GM23248 (cell line): ENCODE results near the gene GNLY. TPM values are rescaled to one million over a fixed set of nuclear protein-coding genes. Genes with fewer than 3 reads are reported as not detected.
A peak's percentile ranks its signal among the peaks of the same experiment; 100 is the strongest.

ENCODE experiments used
- DNase-seq: peaks from one replicate; pipeline ENCODE4 v3.0.0-alpha.2; 2015
- H2AFZ ChIP-seq: fragments of 200-600 bp; sonication (generic); 2 replicates; pipeline ENCODE4 v1.6.1; 2016; ENCODE audit warnings: antibody characterized with exemption
- H3F3A ChIP-seq: fragments of 200-600 bp; sonication (generic); 2 replicates; pipeline ENCODE4 v1.6.1; 2016; ENCODE audit warnings: mild to moderate bottlenecking, antibody characterized with exemption, mixed run types; ENCODE audit not compliant: insufficient read depth
- H3K27ac ChIP-seq: fragments of 200-600 bp; sonication (generic); 2 replicates; pipeline ENCODE4 v1.5.1; 2016; ENCODE audit warnings: mild to moderate bottlenecking
- H3K27me3 ChIP-seq: fragments of 200-600 bp; sonication (generic); replicated peaks from 2 replicates; pipeline ENCODE4 v1.6.1; 2016; ENCODE audit warnings: mild to moderate bottlenecking; ENCODE audit not compliant: insufficient read depth
- H3K36me3 ChIP-seq: fragments of 200-600 bp; sonication (generic); 2 replicates; pipeline ENCODE4 v1.6.1; 2016; ENCODE audit warnings: low read depth, mild to moderate bottlenecking
- H3K4me1 ChIP-seq: fragments of 200-600 bp; sonication (generic); 2 replicates; pipeline ENCODE4 v1.6.1; 2016; ENCODE audit warnings: mild to moderate bottlenecking; ENCODE audit not compliant: insufficient read depth
- H3K4me2 ChIP-seq: fragments of 200-600 bp; sonication (generic); one replicate; pipeline ENCODE4 v1.6.1; 2016; ENCODE audit warnings: mild to moderate bottlenecking; ENCODE audit not compliant: unreplicated experiment
- H3K4me3 ChIP-seq: fragments of 200-600 bp; sonication (generic); 2 replicates; pipeline ENCODE4 v1.5.1; 2016; ENCODE audit warnings: mild to moderate bottlenecking
- H3K79me2 ChIP-seq: fragments of 200-600 bp; sonication (generic); 2 replicates; pipeline ENCODE4 v1.6.1; 2016; ENCODE audit warnings: mild to moderate bottlenecking; ENCODE audit not compliant: insufficient read depth
- H3K9ac ChIP-seq: fragments of 200-600 bp; sonication (generic); 2 replicates; pipeline ENCODE4 v1.6.1; 2016; ENCODE audit warnings: mild to moderate bottlenecking
- H3K9me2 ChIP-seq: fragments of 200-600 bp; sonication (generic); 2 replicates; pipeline ENCODE4 v1.6.1; 2016; ENCODE audit warnings: mixed run types, mild to moderate bottlenecking, moderate library complexity; ENCODE audit not compliant: insufficient read depth
- H3K9me3 ChIP-seq: fragments of 200-600 bp; sonication (generic); one replicate; pipeline ENCODE4 v1.6.1; 2017; ENCODE audit warnings: low read depth
- H4K20me1 ChIP-seq: fragments of 200-600 bp; sonication (generic); 2 replicates; pipeline ENCODE4 v1.6.0; 2016; ENCODE audit not compliant: insufficient read depth
- EZH2 ChIP-seq: fragments of 200-600 bp; sonication (generic); IDR thresholded peaks from 2 replicates; pipeline ENCODE4 v1.6.1; 2018; ENCODE audit warnings: antibody characterized with exemption, mild to moderate bottlenecking; ENCODE audit not compliant: insufficient read depth, poor library complexity, severe bottlenecking
- EZH2phosphoT487 ChIP-seq: fragments of 200-600 bp; sonication (generic); IDR thresholded peaks from 2 replicates; pipeline ENCODE4 v1.6.1; 2018; ENCODE audit warnings: antibody characterized with exemption, moderate library complexity, mild to moderate bottlenecking, low read depth; ENCODE audit not compliant: insufficient read depth
- WGBS, 2 experiments: methylation state at CpG; one replicate each; pipeline ENCODE4 v1.1.6; 2015 to 2017; ENCODE audit warnings: low lambda C conversion rate in 2 of 2, low coverage in 1 of 2; ENCODE audit errors: missing lambda C conversion rate in 2 of 2; 5-methylcytosine and 5-hydroxymethylcytosine counted together
- in situ Hi-C: fragments of 300-500 bp; cut with MboI; formaldehyde crosslinking; loops from 2 replicates; pipeline ENCODE4 v1.15.0; 2020
- polyA plus RNA-seq: library from polyadenylated mRNA; unstranded; fragments of >200 nt; fragmentation: Nextera tagmentation; extraction: Ambion mirVana; gene quantifications from 2 replicates; pipeline ENCODE4 v1.2.1, GENCODE V29; 2016
- total RNA-seq: library from RNA; depleted of rRNA; stranded (reverse); fragments of >200 nt; shearing (Covaris generic); gene quantifications from 2 replicates; pipeline ENCODE4 v1.2.3, GENCODE V29; 2014

GNLY gene
- total and polyA plus RNA-seq, 2 experiments from 2014 or later: not detected

GRCh38 chr2:85680707-85681371 lies 13.3 kb upstream of the GNLY start:
- Histone ChIP-seq H3K36me3 (no peaks in the 10 kb centered on the region), H3K9me2 (no peaks in the 10 kb centered on the region), H3K27me3 (no peaks in the 10 kb centered on the region), H3K4me1 (peaks cover 18% of the 10 kb centered on the region; the same call in 1 of the 2 replicates), H3K4me2 (no peak overlapping the region), H2AFZ (no peak overlapping the region), H3F3A (peaks cover 18% of the 10 kb centered on the region; the same call in 1 of the 2 replicates), H4K20me1 (no peaks in the 10 kb centered on the region), H3K9me3 (no peaks in the 10 kb centered on the region), H3K4me3 (no peak overlapping the region), H3K9ac (no peak overlapping the region), H3K27ac (no peak overlapping the region), H3K79me2 (no peaks in the 10 kb centered on the region)
- peak; percentile 33 for DNase-seq
- 40 to 42% methylated on average over 2 of the region's 2 CpGs for WGBS, 2 experiments
- in situ Hi-C loops: no loop called here
- TF ChIP-seq EZH2phosphoT487: no peak
- no peak for TF ChIP-seq EZH2

- no peak overlapping the region for H3K4me3 ChIP-seq
- H3K4me1 ChIP-seq: peaks cover 18% of the 10 kb centered on the region; the same call in 1 of the 2 replicates
- H3K9ac ChIP-seq: no peak overlapping the region
- no peaks in the 10 kb centered on the region for H3K27me3 ChIP-seq
- 71% methylated on average over 5 of the region's 5 CpGs for WGBS, 2 experiments
- no peaks in the 10 kb centered on the region for H4K20me1 ChIP-seq
- DNase-seq: no peak
- peaks cover 18% of the 10 kb centered on the region; the same call in 1 of the 2 replicates for H3F3A ChIP-seq
- H2AFZ ChIP-seq: no peak overlapping the region
- no peak for TF ChIP-seq EZH2
- TF ChIP-seq EZH2phosphoT487: no peak
- in situ Hi-C loops: no loop called here
- no peaks in the 10 kb centered on the region for H3K9me3 ChIP-seq
- no peaks in the 10 kb centered on the region for H3K79me2 ChIP-seq
- H3K27ac ChIP-seq: no peak overlapping the region
- H3K9me2 ChIP-seq: no peaks in the 10 kb centered on the region
- H3K36me3 ChIP-seq: no peaks in the 10 kb centered on the region
- H3K4me2 ChIP-seq: no peak overlapping the region
Measured at GRCh38 chr2:85681372-85681763, 12.8 kb upstream of the GNLY start.

GRCh38 chr2:85681776-85682175 lies 12.4 kb upstream of the GNLY start:
- H3K27ac ChIP-seq: 0 out of 2 replicates have a peak overlapping the region, but pooled peaks have one; percentile 17
- H3K9ac ChIP-seq: no peak overlapping the region
- H3K4me3 ChIP-seq: no peak overlapping the region
- H3K36me3 ChIP-seq: no peaks in the 10 kb centered on the region
- no peaks in the 10 kb centered on the region for H4K20me1 ChIP-seq
- peaks cover 18% of the 10 kb centered on the region; the same call in 1 of the 2 replicates for H3K4me1 ChIP-seq
- in situ Hi-C loops: no loop called here
- H3K9me3 ChIP-seq: no peaks in the 10 kb centered on the region
- no peak for DNase-seq
- WGBS, 2 experiments: 94 to 100% methylated on average over 1 of the region's 1 CpG
- no peak overlapping the region for H3K4me2 ChIP-seq
- TF ChIP-seq EZH2 (no peak), EZH2phosphoT487 (no peak)
- no peaks in the 10 kb centered on the region for H3K79me2 ChIP-seq
- no peaks in the 10 kb centered on the region for H3K27me3 ChIP-seq
- H3F3A ChIP-seq: peaks cover 18% of the 10 kb centered on the region; the same call in 1 of the 2 replicates
- no peak overlapping the region for H2AFZ ChIP-seq
- no peaks in the 10 kb centered on the region for H3K9me2 ChIP-seq

GRCh38 chr2:85682378-85682777 lies 11.8 kb upstream of the GNLY start:
- Histone ChIP-seq H3K79me2 (no peaks in the 10 kb centered on the region), H3K27ac (0 out of 2 replicates have a peak overlapping the region, but pooled peaks have one; percentile 17)

More at GRCh38 chr2:85682378-85682777, 11.8 kb upstream of the GNLY start:
- Histone ChIP-seq H3K4me2 (no peak overlapping the region), H3K9me2 (no peaks in the 10 kb centered on the region), H3K36me3 (no peaks in the 10 kb centered on the region), H4K20me1 (no peaks in the 10 kb centered on the region), H3F3A (peaks cover 18% of the 10 kb centered on the region; the same call in 1 of the 2 replicates), H3K9ac (no peak overlapping the region), H3K27me3 (no peaks in the 10 kb centered on the region), H3K9me3 (no peaks in the 10 kb centered on the region), H3K4me1 (peaks cover 18% of the 10 kb centered on the region; the same call in 1 of the 2 replicates), H2AFZ (no peak overlapping the region), H3K4me3 (no peak overlapping the region)
- DNase-seq: peak; percentile 72
- in situ Hi-C loops: no loop called here
- TF ChIP-seq EZH2phosphoT487 (no peak), EZH2 (no peak)
- WGBS, 2 experiments: 81 to 88% methylated on average over 5 of the region's 5 CpGs
